ENCODE data around the gene HMG20A.
"Not testable (repeated sequence)": the region's sequence is repeated elsewhere in the genome, so short reads cannot be mapped to it uniquely, and the experiment has no call there.

HMG20A gene

DNA sequence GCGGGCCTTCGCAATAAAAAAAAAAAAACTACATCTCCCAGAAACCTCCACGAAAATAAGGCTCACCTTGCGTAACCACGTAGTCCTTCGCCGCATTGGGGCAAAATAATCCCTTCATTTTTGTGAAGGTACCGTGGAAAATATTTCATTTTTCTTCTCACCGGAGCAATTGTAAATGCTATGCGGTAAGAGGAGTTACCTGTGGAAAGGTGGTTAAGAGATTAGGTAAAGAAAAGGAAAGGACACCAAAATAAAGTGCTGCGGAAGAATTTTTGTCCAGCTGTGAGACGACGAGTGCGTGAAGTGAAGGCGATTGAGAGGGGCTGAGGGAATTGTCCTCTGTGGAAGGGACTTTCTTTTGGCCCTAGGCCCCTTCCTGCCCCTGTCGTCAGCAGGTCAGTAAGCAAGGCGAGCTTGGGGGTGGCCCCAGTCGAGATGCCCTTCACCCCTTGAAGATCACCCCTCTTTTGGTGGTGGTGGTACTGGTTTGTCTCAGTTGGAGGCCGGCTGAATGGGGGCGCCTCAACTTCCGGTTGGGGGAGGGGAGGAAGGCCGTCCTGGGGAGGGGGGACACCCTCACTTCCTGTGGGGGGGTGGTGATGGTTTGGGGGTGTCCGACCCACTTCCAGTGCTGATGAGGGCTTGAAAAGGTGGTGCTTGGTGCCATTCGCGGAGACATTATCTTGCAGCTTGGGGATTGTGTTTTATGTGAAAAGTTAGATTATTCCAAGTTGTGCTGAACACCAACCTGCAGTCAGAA, at the start of gene HMG20A:
Gene HMG20A (plus strand): TSS at position 279 of the 760 bp plus-strand sequence. CDS start 37,520 bp downstream, outside the sequence.
- peak; percentile 82 to 89 for DNase-seq

DNA sequence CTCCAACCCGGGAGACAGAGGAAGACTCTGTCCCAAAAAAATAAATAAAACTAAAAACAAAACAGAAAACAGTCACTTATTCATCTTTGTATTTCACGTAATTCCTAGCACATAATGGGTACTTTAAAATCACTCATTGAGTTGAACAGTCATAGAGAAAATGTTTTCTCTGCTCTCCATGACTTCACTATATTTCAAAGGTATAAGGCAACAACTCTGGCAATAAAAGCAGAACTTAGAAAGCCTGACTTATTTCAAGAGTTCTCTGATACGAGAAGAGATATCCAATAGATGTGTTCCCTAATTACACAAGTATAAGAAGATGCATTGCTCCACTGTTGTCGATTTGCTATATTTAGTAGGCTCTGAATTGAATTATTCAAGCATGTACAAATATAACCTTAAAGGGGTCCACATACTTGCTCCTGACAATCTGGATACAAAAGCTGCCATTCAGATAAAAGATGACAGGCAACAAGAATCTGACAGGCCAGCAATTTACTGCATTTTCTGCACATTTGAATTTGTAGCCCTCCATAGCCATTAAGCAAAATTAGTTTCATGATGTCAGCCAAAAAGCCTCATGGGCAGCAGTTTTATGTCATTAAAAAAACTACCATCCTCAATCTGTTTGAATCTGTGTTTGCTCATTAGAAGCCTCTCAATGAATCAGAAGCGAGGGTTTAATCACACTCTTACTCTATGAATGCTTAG, 48.7 kb upstream of the HMG20A start:
- DNase-seq, result no peak

DNA sequence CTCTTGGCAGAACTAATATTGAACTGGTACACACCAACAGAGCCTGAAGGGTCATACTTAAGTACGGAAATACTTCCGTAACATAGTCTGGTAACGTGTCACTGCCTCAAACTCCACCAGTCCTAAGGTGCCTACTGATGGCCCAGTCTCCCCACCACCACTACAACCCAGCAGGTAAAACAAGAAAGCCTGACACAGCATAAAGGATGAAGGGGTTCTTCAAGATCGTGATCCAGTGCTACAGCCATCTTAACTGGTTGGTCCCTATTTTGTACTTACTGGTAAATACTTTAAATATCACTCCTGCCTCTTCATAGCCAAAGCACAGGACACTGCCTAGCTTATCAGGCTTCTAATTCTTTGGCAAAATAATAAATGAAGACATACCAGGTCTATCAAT, 47.2 kb upstream of the HMG20A start:
- DNase-seq, result no peak

DNA sequence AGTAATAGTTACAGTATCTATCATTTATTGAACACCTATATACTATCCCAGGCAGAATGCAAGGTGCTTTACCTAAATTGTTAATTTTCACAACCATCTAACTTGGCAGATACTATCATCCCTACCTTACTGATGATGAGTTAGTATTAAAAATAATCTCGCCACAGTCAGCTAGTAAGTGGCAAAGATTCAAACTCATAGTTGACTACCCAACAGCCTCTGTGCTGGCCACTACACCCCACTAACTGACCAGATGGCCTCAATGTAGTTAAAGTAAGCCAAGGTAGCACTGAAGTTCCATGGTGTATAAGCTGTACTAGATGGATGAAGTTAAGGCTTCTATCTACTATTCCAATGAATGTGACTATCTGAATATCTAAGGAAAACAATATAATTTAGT, 45.6 kb upstream of the HMG20A start:
- no peak for DNase-seq

DNA sequence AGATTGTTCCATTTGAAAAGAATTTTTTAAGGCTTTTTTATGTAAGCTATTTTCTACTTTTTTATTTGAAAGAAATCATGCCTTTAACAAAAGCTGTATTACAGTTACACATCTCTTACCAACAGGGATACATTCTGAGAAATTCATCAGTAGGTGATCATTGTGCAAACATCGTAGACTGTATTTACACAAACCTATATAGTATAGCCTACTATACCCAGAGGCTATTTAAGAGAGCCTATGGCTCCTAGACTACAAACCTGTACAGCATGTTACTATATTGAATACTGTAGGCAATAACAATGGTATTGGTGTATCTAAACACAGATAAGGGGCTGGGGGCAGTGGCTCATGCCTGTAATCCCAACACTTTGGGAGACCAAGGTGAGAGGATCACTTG, 43.9 kb upstream of the HMG20A start:
- DNase-seq, result no peak

DNA sequence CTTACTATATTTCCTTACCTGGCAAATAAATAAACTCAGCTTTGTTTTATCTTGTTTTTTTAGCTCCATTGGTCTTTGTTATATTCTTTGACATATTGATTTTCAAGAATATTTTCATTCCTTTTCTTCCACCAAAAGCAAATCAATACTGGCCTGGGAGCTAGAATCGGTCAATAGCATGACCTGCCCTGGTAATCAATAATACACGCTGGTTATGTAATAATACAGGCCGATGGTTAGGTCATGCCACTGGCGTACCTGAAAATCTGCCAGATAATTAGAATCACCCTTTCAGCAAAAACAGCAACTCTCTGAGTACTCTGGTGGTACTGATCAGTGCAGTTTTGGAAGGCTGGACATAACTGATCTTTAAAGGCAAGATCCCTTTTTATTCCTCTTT, 40.7 kb upstream of the HMG20A start:
- no peak for DNase-seq

DNA sequence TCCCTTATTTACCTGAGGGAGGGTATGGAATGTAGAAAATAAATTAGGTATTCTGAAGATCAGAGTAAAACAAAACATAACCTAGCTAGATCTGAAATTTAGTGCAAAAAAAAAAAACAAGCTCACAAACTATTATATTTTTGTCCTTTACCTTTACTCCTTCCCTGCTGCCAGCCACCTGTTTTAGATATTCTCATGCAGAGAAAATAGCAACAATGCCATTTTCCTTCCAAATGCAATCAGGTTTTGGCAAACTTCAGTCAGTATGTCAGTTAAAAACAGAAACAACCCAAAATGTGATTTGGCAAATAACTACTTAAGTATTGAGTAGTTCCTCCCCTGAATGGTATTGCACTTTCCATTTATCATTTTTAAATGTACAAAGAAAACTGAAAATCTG, 36.6 kb upstream of the HMG20A start:
- DNase-seq, result no peak

DNA sequence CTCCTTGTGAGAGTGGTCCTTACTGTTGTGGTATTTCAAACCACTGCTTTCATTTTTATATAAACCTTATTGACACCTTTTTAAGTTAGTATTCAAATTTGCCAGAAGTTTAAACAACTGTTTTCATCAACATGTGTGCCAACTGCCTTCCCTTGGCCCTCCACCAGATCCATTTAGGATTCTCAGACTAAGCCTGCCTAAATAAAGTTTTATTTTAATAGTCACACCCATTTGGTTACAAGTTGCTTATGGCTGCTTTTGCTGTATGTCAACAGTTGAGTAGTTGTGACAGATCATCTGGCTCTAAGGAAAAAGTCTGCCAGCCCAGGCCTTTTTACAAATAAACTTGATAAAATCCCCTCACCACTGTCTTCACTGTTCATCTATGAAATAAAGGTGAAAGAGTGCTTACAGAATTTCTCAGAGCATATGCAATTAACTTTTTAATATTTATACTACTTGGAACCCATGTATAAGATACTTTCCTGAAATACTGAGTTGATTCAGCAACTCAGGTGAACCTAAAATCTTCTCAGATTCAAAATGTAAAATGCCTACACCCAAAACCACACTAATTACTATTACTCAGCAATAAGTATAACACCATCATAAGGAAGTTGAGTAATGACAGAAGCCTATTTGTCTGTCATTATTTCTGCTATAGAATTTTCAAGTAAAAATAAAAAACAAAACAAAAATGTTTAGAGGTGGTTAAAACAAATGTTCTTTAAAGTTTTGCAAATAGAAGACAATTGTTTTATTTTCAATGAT, 35.9 kb upstream of the HMG20A start:
- DNase-seq, result no peak

DNA sequence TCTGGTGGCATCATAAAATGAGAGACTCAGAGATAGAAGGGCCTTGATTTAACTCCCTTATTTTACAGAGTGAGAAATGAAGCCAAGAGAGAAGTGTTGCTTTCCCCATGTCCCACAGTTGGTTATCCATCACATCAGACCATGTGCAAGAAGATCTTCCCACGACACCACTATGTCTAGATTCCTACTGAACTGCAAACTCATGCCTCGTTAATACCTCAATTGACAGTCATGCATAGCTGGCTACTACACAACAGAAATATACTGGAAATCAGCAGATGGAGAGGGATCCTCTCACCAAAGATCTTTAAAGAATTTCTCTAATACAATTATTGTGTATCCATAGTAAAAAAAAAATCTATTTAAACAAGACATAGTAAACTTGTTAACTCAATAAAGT, 34.1 kb upstream of the HMG20A start:
- DNase-seq, result no peak

DNA sequence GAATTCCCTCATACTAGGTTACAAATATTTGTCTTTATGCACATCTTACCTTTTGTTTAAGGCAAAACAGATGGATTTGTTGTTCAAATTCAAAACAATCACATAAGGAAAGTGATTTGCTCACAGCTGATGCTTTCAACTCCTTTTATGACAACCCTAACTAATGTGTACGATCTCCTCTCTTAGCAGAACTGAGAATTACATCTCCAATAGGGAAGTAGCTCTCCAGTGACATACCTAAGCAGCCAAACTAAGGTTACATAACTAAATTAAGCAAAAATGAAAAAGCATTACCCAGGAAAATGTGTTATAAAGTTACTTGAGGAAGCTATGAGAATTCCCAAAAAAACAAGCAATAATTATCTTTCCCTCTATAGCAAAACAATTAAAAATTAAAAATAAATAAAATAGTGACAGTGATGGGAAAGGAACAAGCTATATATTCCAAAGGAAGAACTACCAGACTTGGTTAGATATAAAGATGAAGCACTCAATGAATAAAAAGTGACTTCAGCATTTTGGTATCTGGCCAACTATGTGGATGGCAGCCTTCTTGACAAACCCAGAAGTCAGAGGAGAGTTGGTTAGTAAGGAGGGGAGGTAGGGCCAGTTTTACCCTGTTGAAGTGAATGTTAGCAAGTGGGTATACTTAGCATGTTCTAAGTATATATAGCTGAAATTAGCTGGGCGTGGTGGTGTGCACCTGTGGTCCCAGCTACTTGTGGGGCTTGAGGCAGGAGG, 33.2 kb upstream of the HMG20A start:
- no peak for DNase-seq

DNA sequence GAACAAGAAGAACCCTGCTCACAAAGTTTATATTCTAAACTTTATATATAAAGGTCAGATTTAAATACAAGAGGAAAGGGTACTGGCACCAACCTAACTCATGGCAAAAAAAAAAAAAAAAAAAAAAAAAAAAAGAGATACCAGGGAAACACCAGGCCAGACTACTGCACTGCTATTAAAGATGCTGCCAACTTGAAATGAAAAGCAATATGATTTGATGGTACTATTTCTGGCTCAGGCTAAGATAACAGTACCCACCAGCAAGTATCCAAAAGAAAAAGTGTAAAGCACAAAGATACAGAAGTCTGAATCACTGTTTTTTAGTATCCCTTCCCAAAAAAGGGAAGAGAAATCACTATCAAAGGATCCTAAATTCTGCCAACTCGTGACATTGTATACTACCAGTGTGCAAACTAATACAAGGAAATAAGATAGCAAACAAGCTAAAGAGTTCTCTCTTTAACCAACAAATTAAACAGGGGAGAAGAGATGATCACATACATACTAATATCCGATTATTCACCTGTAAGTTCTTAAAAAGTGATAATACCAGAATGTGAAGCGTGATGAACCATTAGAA, 29.2 kb upstream of the HMG20A start:
- DNase-seq, result no peak

DNA sequence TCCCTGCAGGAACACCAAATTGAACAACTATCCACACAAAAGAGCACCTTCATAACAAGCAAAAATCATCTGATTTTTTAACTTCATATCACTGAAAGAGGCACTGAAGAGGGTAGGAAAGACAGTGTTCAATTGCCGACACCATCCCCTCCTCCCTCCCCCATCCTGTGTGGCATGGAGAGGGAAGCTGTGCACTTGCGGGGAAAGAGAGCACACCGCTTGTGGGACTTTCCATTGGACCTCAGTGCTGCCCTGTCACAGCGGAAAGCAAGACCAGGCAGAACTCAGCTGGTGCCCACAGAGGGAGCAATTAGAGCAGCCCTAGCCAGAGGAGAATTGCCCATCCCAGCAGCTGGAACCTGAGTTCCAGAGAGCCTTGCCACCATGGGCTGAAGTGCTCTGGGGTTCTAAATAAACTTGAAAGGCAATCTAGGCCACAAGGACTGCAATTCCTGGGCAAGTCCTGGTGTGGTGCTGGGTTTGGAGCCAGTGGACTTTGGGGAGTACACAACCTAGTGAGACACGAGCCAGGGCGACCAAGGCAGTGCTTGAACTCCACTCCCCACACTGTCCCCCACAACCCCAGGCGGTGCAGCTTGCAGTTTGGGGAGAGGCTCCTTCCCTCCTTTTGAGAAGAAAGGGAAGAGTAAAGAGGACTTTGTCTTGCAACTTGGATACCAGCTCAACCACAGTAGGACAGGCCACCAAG, 27.8 kb upstream of the HMG20A start:
- DNase-seq, result no peak

DNA sequence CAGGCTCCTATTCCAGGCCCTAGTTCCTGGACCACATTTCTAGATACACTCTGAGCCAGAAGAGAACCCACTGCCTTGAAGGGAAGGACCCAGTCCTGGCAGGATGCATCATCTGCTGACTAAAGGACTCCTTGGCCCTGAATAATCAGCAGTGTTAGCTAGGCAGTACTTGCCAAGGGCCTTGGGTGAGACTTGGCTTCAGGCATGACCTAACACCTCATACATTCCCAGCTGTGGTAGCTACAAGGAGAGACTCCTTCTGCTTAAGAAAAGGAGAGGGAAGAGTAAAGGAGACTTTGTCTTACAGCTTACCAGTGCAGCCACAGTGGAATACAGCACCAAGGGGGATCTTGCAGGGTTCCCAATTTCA, 27.2 kb upstream of the HMG20A start:
- DNase-seq, result no peak

DNA sequence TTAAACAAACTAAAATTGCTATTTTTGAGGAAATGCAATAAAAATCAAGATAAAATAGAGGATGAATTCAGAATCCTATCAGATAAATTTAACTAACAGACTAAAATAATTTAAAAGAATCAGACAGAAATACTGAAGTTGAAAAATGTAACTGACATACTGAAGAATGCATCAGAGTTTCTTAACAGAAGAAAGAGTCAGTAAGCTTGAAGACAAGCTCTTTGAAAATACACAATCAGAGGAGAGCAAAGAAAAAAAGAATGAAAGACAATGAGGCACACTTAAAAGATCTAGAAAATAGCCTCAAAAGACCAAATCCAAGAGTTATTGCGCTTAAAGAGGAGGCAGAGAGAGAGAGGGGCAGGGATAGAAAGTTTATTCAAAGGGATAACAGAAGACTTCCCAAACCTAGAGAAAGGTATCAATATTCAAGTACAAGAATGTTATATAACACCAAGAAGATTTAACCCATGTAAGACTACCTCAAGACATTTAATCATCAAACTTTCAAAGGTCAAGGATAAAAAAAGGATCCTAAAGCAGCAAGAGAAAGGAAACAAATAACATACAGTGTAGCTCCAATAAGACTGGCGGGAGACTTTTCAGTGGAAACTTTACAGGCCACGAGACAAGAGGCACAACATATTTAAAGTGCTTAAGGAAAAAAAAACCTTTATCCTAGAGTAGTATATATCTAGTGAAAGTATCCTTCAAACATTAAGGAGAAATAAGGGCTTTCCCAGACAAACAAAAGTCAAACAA, 25.5 kb upstream of the HMG20A start:
- DNase-seq, result no peak

DNA sequence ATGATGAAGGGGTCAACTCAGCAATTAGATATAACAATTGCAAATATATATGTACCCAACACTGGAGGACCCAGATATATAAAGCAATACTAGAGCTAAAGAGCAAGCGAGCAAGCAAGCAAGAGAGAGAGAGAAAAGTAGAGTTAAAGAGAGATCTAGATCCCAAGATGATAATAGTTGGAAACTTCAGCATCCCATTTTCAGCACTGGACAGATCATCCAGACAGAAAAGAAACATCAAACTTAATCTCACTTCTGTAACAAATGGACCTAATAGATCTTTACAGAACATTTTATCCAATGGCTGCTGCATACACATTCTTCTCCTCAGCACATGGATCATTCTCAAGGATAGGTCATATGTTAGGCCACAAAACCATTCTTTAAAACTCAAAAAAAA, 24.0 kb upstream of the HMG20A start:
- no peak for DNase-seq

DNA sequence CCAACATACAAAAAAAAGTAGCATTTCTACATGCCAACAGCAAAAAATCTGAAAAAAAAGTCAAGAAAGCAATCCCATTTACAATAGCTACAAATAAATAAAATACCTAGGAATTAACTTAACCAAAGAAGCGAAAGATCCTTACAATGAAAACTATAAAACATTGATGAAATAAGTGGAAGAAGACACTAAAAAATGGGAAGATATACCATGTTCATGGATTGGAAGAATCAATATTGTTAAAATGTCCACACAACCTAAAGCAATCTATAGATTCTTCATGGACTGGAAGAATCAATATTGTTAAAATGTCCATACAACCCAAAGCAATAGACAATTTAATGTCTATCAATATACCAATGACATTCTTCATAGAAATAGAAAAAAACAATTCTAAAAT, 21.8 kb upstream of the HMG20A start:
- DNase-seq, result no peak

DNA sequence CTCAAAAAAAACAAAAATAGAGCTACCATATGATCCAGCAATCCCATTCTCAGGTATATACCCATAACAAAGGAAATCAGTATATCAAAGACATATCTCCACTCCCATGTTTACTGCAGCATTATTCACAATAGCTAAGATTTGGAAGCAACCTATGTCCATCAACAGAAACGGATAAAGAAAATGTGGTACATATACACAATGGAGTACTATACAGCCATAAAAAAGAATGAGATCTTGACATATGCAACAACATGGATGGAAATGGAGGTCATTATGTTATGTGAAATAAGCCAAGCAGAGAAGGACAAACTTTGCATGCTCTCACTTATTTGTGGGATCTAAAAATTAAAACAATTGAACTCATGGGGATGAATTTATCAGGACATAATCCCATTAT, 20.4 kb upstream of the HMG20A start:
- no peak for DNase-seq

DNA sequence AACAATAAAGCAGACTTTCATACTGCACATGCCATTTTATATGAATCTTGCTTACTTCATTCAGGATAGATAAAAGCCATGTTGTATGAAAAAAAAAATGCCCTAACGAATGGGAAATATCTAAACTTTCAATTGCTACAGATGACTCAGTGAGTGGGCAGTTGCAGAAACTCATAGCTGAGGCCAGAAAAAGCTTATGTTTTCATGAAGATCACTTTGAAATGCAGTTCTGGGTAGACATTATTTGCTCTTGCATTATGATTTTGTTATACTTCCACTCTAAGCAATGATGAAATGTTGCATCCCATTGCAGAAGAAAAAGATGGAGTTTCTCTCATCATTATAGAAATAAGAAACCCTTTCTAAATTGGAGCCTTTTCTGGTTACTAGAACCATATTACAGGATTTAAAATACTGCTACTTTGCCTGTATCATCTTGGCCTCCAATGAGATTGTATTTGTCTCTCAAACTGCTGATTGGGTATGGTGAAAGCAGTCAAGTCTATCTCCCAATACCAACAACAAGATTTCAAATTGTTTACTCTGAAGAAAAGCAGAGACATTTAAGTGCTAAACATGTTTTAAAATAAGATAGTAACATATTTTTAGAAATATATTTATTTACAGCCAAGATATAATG, 17.8 kb upstream of the HMG20A start:
- DNase-seq, result no peak

DNA sequence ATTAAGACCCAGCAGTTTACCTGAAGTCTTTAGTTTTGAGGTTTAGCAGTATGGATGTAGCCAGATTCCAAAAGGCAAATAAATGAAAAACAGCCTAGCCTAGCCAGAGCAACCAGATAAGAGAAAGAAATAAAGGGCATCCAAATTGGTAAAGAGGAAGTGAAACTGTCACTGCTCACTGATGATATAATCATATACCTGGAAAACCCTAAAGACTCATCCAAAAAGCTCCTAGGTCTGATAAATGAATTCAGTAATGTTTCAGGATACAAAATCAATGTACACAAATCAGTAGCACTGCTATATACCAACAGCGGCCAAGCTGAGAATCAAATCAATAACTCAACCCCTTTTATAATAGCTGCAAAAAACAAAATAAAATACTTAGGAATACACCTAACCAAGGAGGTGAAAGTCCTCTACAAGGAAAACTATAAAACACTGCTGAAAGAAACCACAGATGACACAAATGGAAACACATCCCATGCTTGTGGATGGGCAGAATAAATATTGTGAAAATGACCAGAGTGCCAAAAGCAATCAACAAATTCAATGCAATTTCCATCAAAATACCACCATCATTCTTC, 14.4 kb upstream of the HMG20A start:
- not testable (repeated sequence) for DNase-seq

DNA sequence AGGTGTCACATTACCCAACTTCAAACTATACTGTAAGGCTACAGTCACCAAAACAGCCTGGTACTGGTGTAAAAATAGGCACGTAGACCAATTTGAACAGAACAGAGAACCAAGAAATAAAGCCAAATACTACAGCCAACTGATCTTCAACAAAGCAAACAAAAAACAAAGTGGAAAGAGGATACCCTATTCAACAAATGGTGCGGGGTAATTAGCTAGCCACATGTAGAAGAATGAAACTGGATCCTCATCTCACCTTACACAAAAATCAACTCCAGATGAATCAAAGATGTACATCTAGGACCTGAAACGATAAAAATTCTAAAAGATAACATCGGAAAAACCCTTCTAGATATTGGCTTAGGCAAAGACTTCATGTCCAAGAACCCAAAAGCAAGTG, 13.8 kb upstream of the HMG20A start:
- no peak for DNase-seq

Data from NCI-H524 (cell line).